ENCODE measurements around the gene TRIM41. TPM values are rescaled to one million over a fixed set of nuclear protein-coding genes. Genes with fewer than 3 reads are reported as not detected.
"Not testable (repeated sequence)": the region's sequence is repeated elsewhere in the genome, so short reads cannot be mapped to it uniquely, and the experiment has no call there.

Gene TRIM41
- 7.8 TPM for total RNA-seq

- no peak for DNase-seq
Measured at GRCh38 chr5:181223058-181223728, at the start of gene TRIM41. TRIM41 (plus strand) TSS chr5:181223281; CDS start chr5:181224000, 719 bp downstream.

- no peak for DNase-seq
Measured at GRCh38 chr5:181173420-181174342, 49.4 kb upstream of the TRIM41 start.

GRCh38 chr5:181176254-181176952, 46.7 kb upstream of the TRIM41 start:
- DNase-seq, result no peak

- DNase-seq, result not testable (repeated sequence)
Measured at GRCh38 chr5:181177559-181177958, 45.5 kb upstream of the TRIM41 start.

- no peak for DNase-seq
Measured at GRCh38 chr5:181181650-181182565, 41.2 kb upstream of the TRIM41 start.

GRCh38 chr5:181182651-181183050, 40.4 kb upstream of the TRIM41 start:
- DNase-seq, result no peak

GRCh38 chr5:181184845-181185216, 38.2 kb upstream of the TRIM41 start:
- DNase-seq, result no peak

- DNase-seq, result no peak
Measured at GRCh38 chr5:181185560-181185959, 37.5 kb upstream of the TRIM41 start.

- no peak for DNase-seq
Measured at GRCh38 chr5:181186022-181186421, 37.1 kb upstream of the TRIM41 start.

GRCh38 chr5:181186986-181187499, 36.0 kb upstream of the TRIM41 start:
- no peak for DNase-seq

- DNase-seq, result no peak
Measured at GRCh38 chr5:181187500-181188213, 35.4 kb upstream of the TRIM41 start.

- no peak for DNase-seq
Measured at GRCh38 chr5:181188700-181189362, 34.2 kb upstream of the TRIM41 start.

- no peak for DNase-seq
Measured at GRCh38 chr5:181189363-181189961, 33.6 kb upstream of the TRIM41 start.

GRCh38 chr5:181189962-181190710, 32.9 kb upstream of the TRIM41 start:
- no peak for DNase-seq

GRCh38 chr5:181190711-181191525, 32.2 kb upstream of the TRIM41 start:
- no peak for DNase-seq

GRCh38 chr5:181191526-181192336, 31.4 kb upstream of the TRIM41 start:
- DNase-seq, result no peak

- no peak for DNase-seq
Measured at GRCh38 chr5:181192337-181193046, 30.6 kb upstream of the TRIM41 start.
